Naive thymus-derived CD8-positive, alpha-beta T cell (primary cell): ENCODE measurements around the gene TASOR2. TPM values are rescaled to one million over a fixed set of nuclear protein-coding genes. Genes with fewer than 3 reads are reported as not detected.

Experiments used
- ATAC-seq, 2 donors: fragments of 150-1000 bp; cut with Tn5 transposase in 1 of 2; sonication (Bioruptor Pico), chemical (Tn5 transposase) in 1 of 2; 1 replicate in 1 of 2; 2 replicates in 1 of 2; pipeline ENCODE4 v1.10.0; 2021; ENCODE audit warnings: mild to moderate bottlenecking in 2 of 2, moderate library complexity in 2 of 2
- POLR2A ChIA-PET: fragments of 350-600 bp; sonication (Branson Sonifier 250); formaldehyde crosslinking; loops from one replicate; lab custom pipeline; 2021; ENCODE audit warnings: antibody characterized with exemption; lab: Charles Lee
- DNase-seq, 10 donors: peaks; one replicate each; pipeline versions ENCODE4 v3.0.0 to v3.0.0-alpha.2; 2020 to 2022
- H3K27ac Mint-ChIP-seq, 10 donors: one replicate each; pipeline ENCODE4 v1.8.0; 2020 to 2022; ENCODE audit warnings: mild to moderate bottlenecking in 10 of 10, mixed read lengths in 10 of 10, moderate library complexity in 4 of 10, inconsistent platforms in 1 of 10
- H3K27me3 Mint-ChIP-seq, 5 donors: one replicate each; pipeline ENCODE4 v1.8.0; 2021 to 2022; ENCODE audit warnings: mixed read lengths in 5 of 5
- H3K36me3 Mint-ChIP-seq, 3 donors: one replicate each; pipeline ENCODE4 v1.8.0; 2020 to 2022; ENCODE audit warnings: mixed read lengths in 3 of 3, mild to moderate bottlenecking in 2 of 3, inconsistent platforms in 1 of 3
- H3K4me1 Mint-ChIP-seq, 4 donors: one replicate each; pipeline ENCODE4 v1.8.0; 2021 to 2022; ENCODE audit warnings: mixed read lengths in 4 of 4
- H3K4me3 Mint-ChIP-seq, 10 donors: one replicate each; pipeline ENCODE4 v1.8.0; 2020 to 2022; ENCODE audit warnings: mild to moderate bottlenecking in 10 of 10, mixed read lengths in 10 of 10, moderate library complexity in 6 of 10, inconsistent platforms in 1 of 10
- H3K9me3 Mint-ChIP-seq, 9 donors: one replicate each; pipeline ENCODE4 v1.8.0; 2020 to 2022; ENCODE audit warnings: mixed read lengths in 9 of 9, mild to moderate bottlenecking in 3 of 9, inconsistent platforms in 1 of 9, moderate library complexity in 1 of 9
- polyA plus RNA-seq, 3 donors: library from polyadenylated mRNA; unstranded; fragments of 300-500 nt; fragmentation: Illumina TruSeq; gene quantifications; one replicate each; pipeline ENCODE4 v1.2.3, GENCODE V29; 2021
- total RNA-seq, 8 experiments: library from RNA in 2 of 8; stranded (reverse) in 2 of 8; gene quantifications; one replicate each; pipeline ENCODE4 v1.2.3 and lab custom pipeline; 2021 to 2026

TASOR2 gene
- total and polyA plus RNA-seq, 5 experiments from 2014 or later: 14.1 to 81.6 (median 17.3) TPM

DNA sequence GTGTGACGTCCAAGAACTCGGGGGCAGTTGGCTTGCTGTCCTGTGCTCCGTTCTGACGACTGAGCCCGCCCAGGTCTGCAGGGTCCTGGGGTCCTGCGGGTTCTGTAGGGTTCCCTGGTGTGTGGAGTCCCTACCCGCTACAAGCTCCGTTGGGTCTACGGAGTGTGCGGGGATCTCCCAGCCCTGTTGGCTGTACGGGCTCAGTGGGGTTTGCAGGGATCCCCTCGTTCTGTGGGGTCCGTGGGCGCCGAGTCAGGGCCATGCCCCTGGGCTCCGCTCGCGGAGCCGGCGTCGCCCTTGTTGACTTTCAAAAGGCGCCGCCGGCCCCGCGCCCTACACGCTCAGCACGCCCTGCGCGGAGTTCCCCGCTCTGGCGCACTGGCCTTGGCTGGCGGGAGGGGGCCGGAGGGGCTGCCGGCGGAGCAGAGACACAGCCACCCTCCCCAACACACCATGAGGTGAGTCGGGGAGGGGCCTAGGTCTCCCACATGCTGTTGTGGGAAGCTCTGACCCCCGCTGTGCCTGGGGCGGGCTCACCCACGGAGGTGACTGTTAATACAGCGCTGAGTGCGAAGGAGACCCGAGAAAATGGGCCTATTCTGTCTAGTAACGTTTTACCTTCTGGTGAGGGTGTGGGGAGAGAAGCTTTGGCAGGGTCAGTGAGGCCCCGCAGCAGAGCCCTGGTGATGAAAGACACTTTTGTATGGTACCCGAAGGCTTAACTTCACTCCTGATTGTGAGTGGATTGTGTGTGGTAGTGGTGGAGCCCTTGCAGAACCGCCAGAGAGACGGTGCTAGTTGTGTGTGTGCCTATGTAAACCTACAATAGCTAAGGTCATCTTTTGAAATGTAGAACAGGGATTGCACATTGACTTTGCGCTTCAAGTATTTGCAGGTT is 8.1 kb downstream of the TASOR2 start:
- H3K27me3 Mint-ChIP-seq: no peaks in the 10 kb centered on the region
- H3K4me3 Mint-ChIP-seq: peak overlapping the region; percentile 71 to 88 (median 82)
- POLR2A ChIA-PET: interaction anchor here (0.6 to 1.6 kb wide), 5 partner anchors 9 to 104 kb away, joined by 3 to 6 read pairs (median 5); no protein-coding TSS in a partner anchor
- DNase-seq (peak; percentile 47 to 75 (median 66)), ATAC-seq (peak; percentile 93)
- peaks cover 27 to 87% (median 67%) of the 10 kb centered on the region in 4 donors for H3K4me1 Mint-ChIP-seq
- peak overlapping the region; percentile 71 to 91 (median 86) for H3K27ac Mint-ChIP-seq
- H3K36me3 Mint-ChIP-seq: peaks cover 0 to 11% (median 0%) of the 10 kb centered on the region in 3 donors
- H3K9me3 Mint-ChIP-seq: no peaks in the 10 kb centered on the region

DNA sequence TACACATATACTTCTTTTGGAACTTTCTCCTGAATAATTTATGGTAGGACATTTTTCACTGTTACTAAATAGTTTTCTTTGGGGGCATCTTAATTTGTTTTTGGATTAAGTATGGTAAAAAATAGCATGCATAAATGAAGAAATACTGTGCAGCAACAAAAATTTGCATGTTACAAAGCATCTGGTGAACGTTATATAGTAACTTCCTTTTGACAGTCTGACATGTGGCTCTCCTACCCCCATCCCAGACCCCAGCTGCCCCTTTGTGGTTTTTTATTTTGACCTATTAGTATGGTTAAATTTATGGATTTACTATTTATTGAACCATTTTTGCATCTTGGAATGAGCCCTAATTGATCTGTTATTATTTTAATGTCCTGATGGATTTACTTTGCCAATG is 9.9 kb downstream of the TASOR2 start:
- Mint-ChIP-seq H3K36me3 (peaks cover 0 to 3% (median 0%) of the 10 kb centered on the region in 3 donors), H3K4me1 (peaks cover 25 to 80% (median 54%) of the 10 kb centered on the region in 4 donors), H3K27ac (peak overlapping the region in 3 of 10 donors; percentile 4 to 16 (median 5)), H3K9me3 (no peaks in the 10 kb centered on the region), H3K4me3 (no peak overlapping the region), H3K27me3 (no peaks in the 10 kb centered on the region)
- POLR2A ChIA-PET: no interaction called here
- DNase-seq: no peak
- no peak for ATAC-seq

DNA sequence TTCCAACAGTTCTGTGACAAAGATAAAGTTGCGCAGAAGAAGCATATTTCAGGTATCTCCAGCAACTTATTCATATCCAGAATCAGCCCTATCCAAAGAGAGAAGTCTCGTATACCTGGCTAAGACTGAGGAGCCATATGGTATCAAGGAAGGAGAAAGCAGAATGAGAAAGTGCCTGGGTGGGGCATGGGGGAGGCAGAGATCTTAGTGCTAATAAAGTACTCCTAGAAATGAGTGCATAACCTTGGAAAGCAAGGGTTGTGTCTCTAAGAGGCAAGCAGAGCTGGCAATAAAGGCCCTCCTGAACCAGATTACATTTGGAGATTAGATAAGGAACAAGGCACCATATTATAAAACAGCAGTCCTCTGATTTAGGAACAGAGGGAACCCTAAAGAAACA is 12.7 kb downstream of the TASOR2 start:
- POLR2A ChIA-PET: no interaction called here
- H3K4me3 Mint-ChIP-seq: peak overlapping the region in 2 of 10 donors; percentile 3 to 4
- H3K4me1 Mint-ChIP-seq: peaks cover 22 to 57% (median 41%) of the 10 kb centered on the region in 4 donors
- ATAC-seq (no peak), DNase-seq (no peak)
- H3K27ac Mint-ChIP-seq: peak overlapping the region in 1 of 10 donors; percentile 26
- H3K36me3 Mint-ChIP-seq: peaks cover 0 to 3% (median 0%) of the 10 kb centered on the region in 3 donors
- no peaks in the 10 kb centered on the region for H3K9me3 Mint-ChIP-seq
- H3K27me3 Mint-ChIP-seq: no peaks in the 10 kb centered on the region

DNA sequence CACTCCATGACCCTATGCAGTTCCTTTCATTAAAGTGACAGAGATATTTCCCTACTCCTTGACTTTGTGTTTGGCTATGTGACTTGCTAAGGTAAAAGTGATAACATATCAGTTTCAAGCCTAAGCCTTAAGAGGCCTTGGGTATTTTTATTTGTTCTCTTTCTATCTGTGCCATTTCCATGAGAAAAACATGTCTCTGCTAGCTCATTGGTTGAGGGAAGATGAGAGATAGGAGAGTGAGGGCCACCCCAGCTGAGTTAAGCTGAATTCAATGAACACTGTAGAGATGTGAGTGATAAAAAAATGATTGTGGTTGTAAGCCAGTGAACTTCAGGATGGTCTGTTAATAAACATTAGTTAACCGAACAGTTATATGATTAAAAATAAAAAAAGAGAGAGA is 13.4 kb downstream of the TASOR2 start:
- POLR2A ChIA-PET: no interaction called here
- Mint-ChIP-seq H3K4me3 (peak overlapping the region in 5 of 10 donors; percentile 1 to 58 (median 15)), H3K36me3 (peaks cover 0 to 3% (median 0%) of the 10 kb centered on the region in 3 donors), H3K4me1 (peaks cover 18 to 57% (median 37%) of the 10 kb centered on the region in 4 donors), H3K27me3 (no peaks in the 10 kb centered on the region), H3K27ac (peak overlapping the region in 7 of 10 donors; percentile 1 to 79 (median 10)), H3K9me3 (no peaks in the 10 kb centered on the region)
- DNase-seq: no peak
- ATAC-seq: no peak

DNA sequence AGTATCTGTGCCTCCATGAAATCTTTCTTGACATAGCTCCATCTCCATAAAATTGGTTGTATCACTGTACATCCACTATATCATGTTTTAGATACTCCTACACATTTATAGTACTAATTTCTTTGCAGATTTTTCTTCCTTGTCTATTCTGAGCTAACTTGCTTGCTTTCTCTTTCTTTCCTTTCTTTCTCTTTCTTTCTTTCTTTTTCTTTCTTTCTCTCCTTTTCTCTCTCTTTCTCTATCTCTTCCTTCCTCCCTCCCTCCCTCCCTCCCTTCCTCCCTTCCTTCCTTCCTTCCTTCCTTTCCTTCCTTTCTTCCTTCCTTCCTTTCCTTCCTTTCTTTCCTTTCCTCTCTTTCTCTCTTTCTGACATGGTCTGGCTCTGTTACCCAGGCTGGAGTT is 23.7 kb downstream of the TASOR2 start:
- H3K27ac Mint-ChIP-seq: peak overlapping the region in 8 of 10 donors; percentile 7 to 88 (median 66)
- no peak for ATAC-seq
- DNase-seq: no peak
- H3K36me3 Mint-ChIP-seq: peaks cover 0 to 4% (median 0%) of the 10 kb centered on the region in 3 donors
- no peaks in the 10 kb centered on the region for H3K27me3 Mint-ChIP-seq
- H3K4me1 Mint-ChIP-seq: peaks cover 38 to 85% (median 70%) of the 10 kb centered on the region in 4 donors
- POLR2A ChIA-PET: interaction anchor here (0.8 to 1.5 kb wide), 3 partner anchors 13 to 23 kb away, joined by 3 to 6 read pairs (median 3); partner anchors contain the start of gene TASOR2
- peaks cover 0 to 11% (median 0%) of the 10 kb centered on the region in 9 donors for H3K9me3 Mint-ChIP-seq
- peak overlapping the region in 5 of 10 donors; percentile 16 to 67 (median 27) for H3K4me3 Mint-ChIP-seq

DNA sequence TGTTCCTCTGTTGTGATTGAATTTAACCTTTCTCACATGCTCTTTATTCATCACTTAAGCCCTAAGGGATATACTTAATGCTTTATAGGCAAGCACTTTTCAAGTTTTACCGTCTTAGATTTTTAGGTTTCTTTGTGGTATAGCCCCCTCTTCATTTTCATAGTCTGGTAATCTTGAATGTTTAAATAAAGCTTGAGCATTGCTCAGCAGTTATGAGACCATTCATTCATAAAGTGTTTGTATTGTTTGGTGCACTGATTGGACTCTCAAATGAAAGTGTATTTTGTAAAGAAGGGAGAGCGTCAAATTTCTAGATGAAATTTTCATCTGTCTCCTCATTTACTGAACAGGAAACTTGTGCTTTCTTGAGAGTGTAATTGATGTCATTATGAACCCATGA is 25.2 kb downstream of the TASOR2 start:
- Mint-ChIP-seq H3K4me1 (peaks cover 42 to 87% (median 75%) of the 10 kb centered on the region in 4 donors), H3K27ac (peak overlapping the region in 9 of 10 donors; percentile 6 to 79 (median 21)), H3K27me3 (no peaks in the 10 kb centered on the region), H3K4me3 (peak overlapping the region in 9 of 10 donors; percentile 12 to 65 (median 44)), H3K9me3 (peaks cover 0 to 11% (median 0%) of the 10 kb centered on the region in 9 donors), H3K36me3 (peaks cover 0 to 6% (median 0%) of the 10 kb centered on the region in 3 donors)
- POLR2A ChIA-PET: no interaction called here
- DNase-seq (no peak), ATAC-seq (peak; percentile 22 to 30)

DNA sequence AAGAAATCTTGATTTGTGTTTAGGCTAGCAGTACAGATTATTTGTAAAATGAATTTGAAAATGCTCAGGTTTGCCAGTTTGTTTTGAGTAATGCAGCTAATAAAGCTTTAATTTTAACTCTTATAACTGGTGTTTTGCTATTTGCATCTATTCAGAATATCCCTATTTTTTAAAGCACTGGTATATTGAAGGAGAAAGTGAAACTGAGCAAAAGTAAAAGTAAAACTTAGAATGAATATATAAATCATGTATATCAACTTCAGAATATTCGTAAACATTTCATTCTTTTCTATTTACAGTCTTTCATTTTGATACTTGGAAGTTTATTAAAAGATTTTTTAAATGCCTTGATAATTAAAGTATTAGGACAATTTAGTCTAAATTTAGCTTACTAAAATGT is 26.2 kb downstream of the TASOR2 start:
- Mint-ChIP-seq H3K36me3 (peaks cover 0 to 6% (median 0%) of the 10 kb centered on the region in 3 donors), H3K27me3 (no peaks in the 10 kb centered on the region), H3K4me3 (peak overlapping the region; percentile 26 to 77 (median 54)), H3K4me1 (peaks cover 42 to 80% (median 73%) of the 10 kb centered on the region in 4 donors), H3K27ac (peak overlapping the region in 5 of 10 donors; percentile 3 to 79 (median 12)), H3K9me3 (peaks cover 0 to 11% (median 0%) of the 10 kb centered on the region in 9 donors)
- ATAC-seq: no peak
- DNase-seq: no peak
- POLR2A ChIA-PET: interaction anchor here (0.7 kb wide), 1 partner anchor 254 kb away, joined by 3 read pairs; no protein-coding TSS in a partner anchor

DNA sequence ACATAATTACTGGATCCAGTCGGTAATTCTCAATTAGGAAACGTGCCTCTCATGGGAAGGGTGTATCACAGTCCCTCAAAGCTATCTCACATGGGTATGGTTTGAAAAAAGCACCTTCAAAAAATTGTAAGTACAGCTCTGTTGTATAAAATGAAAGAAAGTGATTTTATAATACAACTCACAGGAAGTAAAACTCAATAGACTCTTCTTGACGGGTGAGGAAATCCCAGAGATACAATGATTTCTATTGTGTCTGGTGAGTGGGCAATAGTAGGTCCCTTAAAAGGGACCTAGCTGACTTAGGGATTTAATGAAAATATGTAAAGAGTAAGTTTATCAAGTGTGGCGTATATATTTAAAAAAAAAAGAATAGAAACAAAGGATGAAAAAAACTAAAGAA is 27.0 kb downstream of the TASOR2 start:
- H3K27ac Mint-ChIP-seq: peak overlapping the region in 8 of 10 donors; percentile 5 to 79 (median 34)
- no peak for DNase-seq

DNA sequence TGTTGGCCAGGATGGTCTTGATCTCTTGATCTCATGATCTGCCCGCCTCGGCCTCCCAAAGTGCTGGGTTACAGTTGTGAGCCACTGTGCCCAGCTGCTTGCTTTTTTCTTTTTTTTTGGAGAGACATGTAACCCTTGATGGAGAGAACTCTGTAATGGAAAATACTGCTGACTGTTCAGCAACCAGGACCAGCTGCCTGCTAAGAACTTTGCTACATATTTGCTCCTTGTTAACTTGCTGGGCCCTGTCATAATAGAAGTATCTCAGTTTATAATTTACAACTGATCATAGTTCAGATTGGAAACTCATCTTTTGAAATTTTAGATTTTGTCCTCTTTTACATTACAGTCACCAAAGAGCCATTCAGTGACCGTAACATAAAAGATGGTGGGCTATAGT is 34.9 kb downstream of the TASOR2 start:
- Mint-ChIP-seq H3K36me3 (peaks cover 5 to 43% (median 13%) of the 10 kb centered on the region in 3 donors), H3K27ac (peak overlapping the region in 1 of 10 donors; percentile 60), H3K27me3 (no peaks in the 10 kb centered on the region), H3K4me3 (no peak overlapping the region), H3K9me3 (no peaks in the 10 kb centered on the region), H3K4me1 (peaks cover 12 to 26% (median 17%) of the 10 kb centered on the region in 4 donors)
- POLR2A ChIA-PET: no interaction called here
- DNase-seq (no peak), ATAC-seq (no peak)

More for the DNA sequence above, 27.0 kb downstream of the TASOR2 start:
- peak; percentile 37 to 61 for ATAC-seq
- H3K4me3 Mint-ChIP-seq: peak overlapping the region in 9 of 10 donors; percentile 40 to 77 (median 62)
- H3K27me3 Mint-ChIP-seq: no peaks in the 10 kb centered on the region
- H3K36me3 Mint-ChIP-seq: peaks cover 0 to 6% (median 0%) of the 10 kb centered on the region in 3 donors
- H3K9me3 Mint-ChIP-seq: peaks cover 0 to 11% (median 0%) of the 10 kb centered on the region in 9 donors
- peaks cover 42 to 74% (median 72%) of the 10 kb centered on the region in 4 donors for H3K4me1 Mint-ChIP-seq
- POLR2A ChIA-PET: interaction anchor here (0.7 to 1.2 kb wide), 2 partner anchors 20 to 28 kb away, joined by 3 to 5 read pairs; no protein-coding TSS in a partner anchor

DNA sequence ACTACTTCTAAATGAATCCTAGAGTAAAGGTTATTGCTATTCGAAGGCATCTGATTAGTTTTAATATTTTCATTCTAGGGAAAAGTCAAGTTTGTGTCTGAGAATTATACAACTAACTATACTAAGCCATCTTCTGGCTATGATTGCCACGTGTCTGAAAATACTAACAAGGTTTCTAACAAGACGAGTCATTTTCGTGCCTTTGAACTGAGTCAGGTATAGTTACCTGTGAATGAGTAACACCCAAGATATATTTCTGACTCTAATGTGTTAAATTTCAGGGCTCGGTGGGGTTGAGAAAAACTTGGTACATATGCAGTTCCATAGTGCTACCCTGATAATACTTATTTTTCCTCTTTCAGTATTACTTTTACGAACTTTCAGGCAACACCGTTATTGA is 35.5 kb downstream of the TASOR2 start:
- no peaks in the 10 kb centered on the region for H3K9me3 Mint-ChIP-seq
- peaks cover 5 to 47% (median 16%) of the 10 kb centered on the region in 3 donors for H3K36me3 Mint-ChIP-seq
- no peak overlapping the region for H3K27ac Mint-ChIP-seq
- no peak for ATAC-seq
- POLR2A ChIA-PET: interaction anchor here (0.5 kb wide), 1 partner anchor 160 kb away, joined by 5 read pairs; no protein-coding TSS in a partner anchor
- peaks cover 8 to 24% (median 12%) of the 10 kb centered on the region in 4 donors for H3K4me1 Mint-ChIP-seq
- H3K4me3 Mint-ChIP-seq: no peak overlapping the region
- H3K27me3 Mint-ChIP-seq: no peaks in the 10 kb centered on the region
- no peak for DNase-seq

DNA sequence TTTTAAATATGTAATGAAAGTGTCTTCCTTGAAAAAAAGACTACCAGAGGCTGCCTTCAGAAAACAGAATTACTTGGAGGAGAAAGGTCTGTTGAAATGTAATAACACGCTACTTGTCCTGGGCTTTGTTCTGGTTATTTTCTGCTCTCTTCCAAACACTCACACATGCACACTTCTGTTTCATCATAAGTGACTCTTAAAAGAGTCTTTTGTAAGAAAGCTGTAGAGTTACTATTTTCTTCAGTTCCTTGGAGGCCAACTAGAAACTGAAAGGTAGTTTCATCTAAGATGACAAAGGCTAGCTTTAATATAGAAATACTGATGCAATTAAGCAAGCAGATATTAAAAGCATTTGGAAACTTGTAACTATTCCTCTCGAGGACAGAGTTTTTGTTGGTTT is 39.1 kb downstream of the TASOR2 start:
- Mint-ChIP-seq H3K4me3 (no peak overlapping the region), H3K36me3 (peaks cover 5 to 75% (median 22%) of the 10 kb centered on the region in 3 donors)

DNA sequence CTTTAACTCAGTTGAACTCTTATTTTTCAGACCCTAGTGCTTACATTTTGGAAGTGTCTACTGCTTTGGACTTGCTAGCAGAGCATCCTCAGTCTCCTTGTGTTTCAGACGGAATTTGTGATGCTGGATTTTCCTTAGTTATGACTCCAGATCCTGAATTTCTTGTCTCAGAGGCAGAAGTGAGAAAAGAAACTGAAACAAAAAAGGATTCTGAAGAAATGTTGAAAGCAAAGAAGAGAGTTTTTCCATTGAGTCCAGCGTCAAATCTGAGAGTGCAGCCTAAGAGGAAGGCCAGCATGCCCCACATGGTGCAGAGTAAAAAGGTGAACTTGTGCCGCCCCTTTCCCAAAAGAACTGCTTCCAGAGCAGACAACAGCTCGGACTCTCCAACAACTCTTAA is 46.1 kb downstream of the TASOR2 start:
- H3K4me3 Mint-ChIP-seq: no peak overlapping the region
- POLR2A ChIA-PET: interaction anchor here (1.1 kb wide), 1 partner anchor 9 kb away, joined by 3 read pairs; no protein-coding TSS in a partner anchor
- H3K27ac Mint-ChIP-seq: peak overlapping the region in 1 of 10 donors; percentile 43

More for the DNA sequence above, 39.1 kb downstream of the TASOR2 start:
- Mint-ChIP-seq H3K4me1 (peaks cover 2 to 12% (median 3%) of the 10 kb centered on the region in 4 donors), H3K27ac (peak overlapping the region in 3 of 10 donors; percentile 4 to 43 (median 6)), H3K27me3 (no peaks in the 10 kb centered on the region), H3K9me3 (no peaks in the 10 kb centered on the region)
- DNase-seq: no peak
- no peak for ATAC-seq
- POLR2A ChIA-PET: interaction anchor here (0.6 kb wide), 1 partner anchor 158 kb away, joined by 4 read pairs; no protein-coding TSS in a partner anchor

More for the DNA sequence above, 46.1 kb downstream of the TASOR2 start:
- H3K27me3 Mint-ChIP-seq: no peaks in the 10 kb centered on the region
- H3K36me3 Mint-ChIP-seq: peaks cover 6 to 91% (median 31%) of the 10 kb centered on the region in 3 donors
- peaks cover 0 to 9% (median 8%) of the 10 kb centered on the region in 4 donors for H3K4me1 Mint-ChIP-seq
- no peaks in the 10 kb centered on the region for H3K9me3 Mint-ChIP-seq
- ATAC-seq (no peak), DNase-seq (no peak)
